NB4 (cell line): Measurements from ENCODE around the gene UPB1.

Experiments used
- MYC ChIP-seq: IDR thresholded peaks from 2 replicates; pipeline ENCODE4 v1.6.1; 2011; ENCODE audit warnings: low read depth, low read length
- POLR2A ChIP-seq: IDR thresholded peaks from 2 replicates; pipeline ENCODE4 v1.6.1; 2011; ENCODE audit warnings: mild to moderate bottlenecking; ENCODE audit not compliant: insufficient read length; ENCODE audit errors: extremely low read depth
- TF ChIP-seq, protein P1 (sequence below): IDR thresholded peaks from one replicate; pipeline ENCODE4 v1.5.1; 2012; ENCODE audit warnings: low read depth, low read length
- TF ChIP-seq, protein P2 (sequence below): IDR thresholded peaks from 2 replicates; pipeline ENCODE4 v1.6.1; 2011; ENCODE audit warnings: low read depth, low read length

DNA sequence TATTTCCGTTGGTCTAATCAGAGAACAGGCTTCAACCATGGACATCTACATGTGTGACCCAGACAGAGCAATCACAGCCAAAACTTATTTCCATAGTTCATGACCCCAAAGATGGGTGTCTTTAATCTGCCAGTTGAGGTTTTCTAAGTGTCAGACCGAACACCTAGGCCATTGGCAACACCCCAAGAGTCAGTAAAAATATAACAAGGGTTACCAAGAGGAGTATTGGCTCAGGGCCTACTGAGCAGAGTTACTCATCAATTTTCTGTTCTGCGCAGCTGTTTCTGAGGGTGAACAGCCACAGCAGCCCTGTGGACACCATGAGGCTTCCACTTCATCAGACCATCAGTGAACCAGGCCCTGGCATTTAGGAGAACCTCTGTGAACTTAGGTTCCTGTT, 41.0 kb downstream of the UPB1 start:
- TF ChIP-seq, protein P1, sequence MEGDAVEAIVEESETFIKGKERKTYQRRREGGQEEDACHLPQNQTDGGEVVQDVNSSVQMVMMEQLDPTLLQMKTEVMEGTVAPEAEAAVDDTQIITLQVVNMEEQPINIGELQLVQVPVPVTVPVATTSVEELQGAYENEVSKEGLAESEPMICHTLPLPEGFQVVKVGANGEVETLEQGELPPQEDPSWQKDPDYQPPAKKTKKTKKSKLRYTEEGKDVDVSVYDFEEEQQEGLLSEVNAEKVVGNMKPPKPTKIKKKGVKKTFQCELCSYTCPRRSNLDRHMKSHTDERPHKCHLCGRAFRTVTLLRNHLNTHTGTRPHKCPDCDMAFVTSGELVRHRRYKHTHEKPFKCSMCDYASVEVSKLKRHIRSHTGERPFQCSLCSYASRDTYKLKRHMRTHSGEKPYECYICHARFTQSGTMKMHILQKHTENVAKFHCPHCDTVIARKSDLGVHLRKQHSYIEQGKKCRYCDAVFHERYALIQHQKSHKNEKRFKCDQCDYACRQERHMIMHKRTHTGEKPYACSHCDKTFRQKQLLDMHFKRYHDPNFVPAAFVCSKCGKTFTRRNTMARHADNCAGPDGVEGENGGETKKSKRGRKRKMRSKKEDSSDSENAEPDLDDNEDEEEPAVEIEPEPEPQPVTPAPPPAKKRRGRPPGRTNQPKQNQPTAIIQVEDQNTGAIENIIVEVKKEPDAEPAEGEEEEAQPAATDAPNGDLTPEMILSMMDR, result no peak
- no peak for TF ChIP-seq POLR2A
- TF ChIP-seq, protein P2, sequence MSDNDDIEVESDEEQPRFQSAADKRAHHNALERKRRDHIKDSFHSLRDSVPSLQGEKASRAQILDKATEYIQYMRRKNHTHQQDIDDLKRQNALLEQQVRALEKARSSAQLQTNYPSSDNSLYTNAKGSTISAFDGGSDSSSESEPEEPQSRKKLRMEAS, result no peak
- TF ChIP-seq MYC, result no peak
